ENCODE data around the gene MAG. TPM values are rescaled to one million over a fixed set of nuclear protein-coding genes. Genes with fewer than 3 reads are reported as not detected.

Gene MAG
- total RNA-seq, 2 experiments from 2014 or later = 0.20 to 0.29 TPM

GRCh38 chr19:35311901-35312665, 20.1 kb downstream of the MAG start:
- H3K36me3 Mint-ChIP-seq = no peaks in the 10 kb centered on the region
- DNase-seq = no peak
- peaks cover 7% of the 10 kb centered on the region for H3K27me3 Mint-ChIP-seq
- no peaks in the 10 kb centered on the region for H3K9me3 Mint-ChIP-seq
- H3K4me3 Mint-ChIP-seq = no peak overlapping the region
- H3K27ac Mint-ChIP-seq = no peak overlapping the region
- H3K4me1 Mint-ChIP-seq = peaks cover 5% of the 10 kb centered on the region

- H3K27me3 Mint-ChIP-seq = peaks cover 7% of the 10 kb centered on the region
- H3K9me3 Mint-ChIP-seq = no peaks in the 10 kb centered on the region
- H3K27ac Mint-ChIP-seq = no peak overlapping the region
- no peak for DNase-seq
- no peak overlapping the region for H3K4me3 Mint-ChIP-seq
- H3K4me1 Mint-ChIP-seq = peaks cover 7% of the 10 kb centered on the region
- H3K36me3 Mint-ChIP-seq = no peaks in the 10 kb centered on the region
Observed at GRCh38 chr19:35313587-35313986, 21.6 kb downstream of the MAG start.

GRCh38 chr19:35314031-35314430, 22.1 kb downstream of the MAG start:
- no peak for DNase-seq
- Mint-ChIP-seq H3K4me3 (no peak overlapping the region), H3K27me3 (peaks cover 10% of the 10 kb centered on the region), H3K4me1 (peaks cover 11% of the 10 kb centered on the region), H3K36me3 (no peaks in the 10 kb centered on the region), H3K27ac (no peak overlapping the region), H3K9me3 (no peaks in the 10 kb centered on the region)

GRCh38 chr19:35314858-35315470, 23.0 kb downstream of the MAG start:
- peaks cover 13% of the 10 kb centered on the region for H3K4me1 Mint-ChIP-seq
- DNase-seq = no peak
- no peaks in the 10 kb centered on the region for H3K9me3 Mint-ChIP-seq
- H3K27me3 Mint-ChIP-seq = peaks cover 10% of the 10 kb centered on the region
- no peaks in the 10 kb centered on the region for H3K36me3 Mint-ChIP-seq
- H3K4me3 Mint-ChIP-seq = no peak overlapping the region
- no peak overlapping the region for H3K27ac Mint-ChIP-seq

GRCh38 chr19:35315883-35316282, 23.9 kb downstream of the MAG start:
- no peak overlapping the region for H3K27ac Mint-ChIP-seq
- peaks cover 8% of the 10 kb centered on the region for H3K4me1 Mint-ChIP-seq
- H3K4me3 Mint-ChIP-seq = no peak overlapping the region
- H3K36me3 Mint-ChIP-seq = no peaks in the 10 kb centered on the region
- peaks cover 15% of the 10 kb centered on the region for H3K27me3 Mint-ChIP-seq
- no peak for DNase-seq
- no peaks in the 10 kb centered on the region for H3K9me3 Mint-ChIP-seq

GRCh38 chr19:35316560-35316959, 24.6 kb downstream of the MAG start:
- no peaks in the 10 kb centered on the region for H3K9me3 Mint-ChIP-seq
- H3K4me3 Mint-ChIP-seq = no peak overlapping the region
- DNase-seq = no peak
- peaks cover 8% of the 10 kb centered on the region for H3K4me1 Mint-ChIP-seq
- peaks cover 15% of the 10 kb centered on the region for H3K27me3 Mint-ChIP-seq
- no peaks in the 10 kb centered on the region for H3K36me3 Mint-ChIP-seq
- no peak overlapping the region for H3K27ac Mint-ChIP-seq

- Mint-ChIP-seq H3K27ac (no peak overlapping the region), H3K27me3 (peaks cover 15% of the 10 kb centered on the region), H3K4me1 (peaks cover 8% of the 10 kb centered on the region), H3K9me3 (peaks cover 2% of the 10 kb centered on the region), H3K36me3 (no peaks in the 10 kb centered on the region), H3K4me3 (no peak overlapping the region)
- DNase-seq = no peak
Observed at GRCh38 chr19:35317464-35318043, 25.6 kb downstream of the MAG start.

GRCh38 chr19:35318679-35319448, 26.9 kb downstream of the MAG start:
- H3K27ac Mint-ChIP-seq = peak overlapping the region; percentile 50
- no peaks in the 10 kb centered on the region for H3K36me3 Mint-ChIP-seq
- H3K4me1 Mint-ChIP-seq = peaks cover 8% of the 10 kb centered on the region
- peaks cover 15% of the 10 kb centered on the region for H3K27me3 Mint-ChIP-seq
- no peak for DNase-seq
- H3K4me3 Mint-ChIP-seq = no peak overlapping the region
- peaks cover 2% of the 10 kb centered on the region for H3K9me3 Mint-ChIP-seq

- no peak overlapping the region for H3K4me3 Mint-ChIP-seq
- peaks cover 8% of the 10 kb centered on the region for H3K27me3 Mint-ChIP-seq
- peak overlapping the region; percentile 45 for H3K27ac Mint-ChIP-seq
- no peak for DNase-seq
- peaks cover 8% of the 10 kb centered on the region for H3K4me1 Mint-ChIP-seq
- H3K9me3 Mint-ChIP-seq = peaks cover 2% of the 10 kb centered on the region
- H3K36me3 Mint-ChIP-seq = no peaks in the 10 kb centered on the region
Observed at GRCh38 chr19:35320065-35320713, 28.2 kb downstream of the MAG start.

GRCh38 chr19:35321291-35321690, 29.3 kb downstream of the MAG start:
- Mint-ChIP-seq H3K4me3 (no peak overlapping the region), H3K4me1 (peaks cover 8% of the 10 kb centered on the region), H3K9me3 (peaks cover 2% of the 10 kb centered on the region), H3K27ac (no peak overlapping the region), H3K36me3 (no peaks in the 10 kb centered on the region), H3K27me3 (peaks cover 8% of the 10 kb centered on the region)
- DNase-seq = no peak

- H3K4me1 Mint-ChIP-seq = peaks cover 8% of the 10 kb centered on the region
Observed at GRCh38 chr19:35322014-35322413, 30.1 kb downstream of the MAG start.

GRCh38 chr19:35327642-35328041, 35.7 kb downstream of the MAG start:
- Mint-ChIP-seq H3K27me3 (peaks cover 9% of the 10 kb centered on the region), H3K27ac (no peak overlapping the region)

More at GRCh38 chr19:35322014-35322413, 30.1 kb downstream of the MAG start:
- no peaks in the 10 kb centered on the region for H3K36me3 Mint-ChIP-seq
- H3K27ac Mint-ChIP-seq = no peak overlapping the region
- H3K27me3 Mint-ChIP-seq = peaks cover 8% of the 10 kb centered on the region
- H3K4me3 Mint-ChIP-seq = no peak overlapping the region
- no peak for DNase-seq
- peaks cover 2% of the 10 kb centered on the region for H3K9me3 Mint-ChIP-seq

GRCh38 chr19:35328851-35329285, 36.9 kb downstream of the MAG start, which contains the start of gene CD22:
CD22 (plus strand) TSS chr19:35329187; CDS start chr19:35332041, 2,854 bp downstream.
- Mint-ChIP-seq H3K4me1 (peaks cover 17% of the 10 kb centered on the region), H3K4me3 (peak within 1 kb of the TSS; percentile 30), H3K27me3 (peaks cover 9% of the 10 kb centered on the region), H3K36me3 (no peaks in the 10 kb centered on the region), H3K27ac (peak within 1 kb of the TSS; percentile 36), H3K9me3 (no peaks in the 10 kb centered on the region)
- no peak for DNase-seq

More at GRCh38 chr19:35327642-35328041, 35.7 kb downstream of the MAG start:
- Mint-ChIP-seq H3K36me3 (no peaks in the 10 kb centered on the region), H3K4me3 (no peak overlapping the region), H3K4me1 (peaks cover 10% of the 10 kb centered on the region), H3K9me3 (no peaks in the 10 kb centered on the region)
- no peak for DNase-seq

GRCh38 chr19:35329323-35329722, 37.4 kb downstream of the MAG start:
- Mint-ChIP-seq H3K4me1 (peaks cover 17% of the 10 kb centered on the region), H3K4me3 (peak overlapping the region; percentile 30), H3K27ac (no peak overlapping the region), H3K9me3 (no peaks in the 10 kb centered on the region), H3K27me3 (peaks cover 9% of the 10 kb centered on the region), H3K36me3 (no peaks in the 10 kb centered on the region)
- no peak for DNase-seq

All from activated naive CD8-positive, alpha-beta T cell treated with anti-CD3 and anti-CD28 coated beads for 36 hours (primary cell).